Measurements from ENCODE around the gene CEL.

DNA sequence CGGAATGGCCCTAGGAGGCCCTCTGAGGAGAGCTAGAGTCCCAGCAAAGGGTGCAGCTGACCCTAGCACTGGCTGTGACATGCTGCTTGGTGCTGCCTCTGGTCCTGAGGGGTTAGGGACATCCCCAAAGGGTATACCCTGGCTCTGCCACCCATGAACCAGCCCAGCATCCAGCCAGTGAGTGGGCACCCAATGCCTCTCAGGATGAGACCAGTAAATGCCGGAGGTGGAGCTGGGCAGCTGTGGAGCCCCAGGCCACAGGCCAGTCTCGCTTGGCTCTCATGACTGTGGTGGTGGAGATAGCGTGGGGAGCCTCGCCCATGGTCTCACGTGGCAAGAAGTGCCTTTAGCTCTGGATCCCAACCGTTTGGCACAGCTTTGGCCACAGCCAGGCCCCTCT lies 3.7 kb upstream of the CEL start:
- TF ChIP-seq CTCF (IDR thresholded peaks at IDR 0.05 in 2 of 3, conservative IDR thresholded peaks at IDR 0.05 in 1 of 3; ENCODE audit: borderline replicate concordance in 1 of 3, insufficient read depth in 1 of 3, low read depth in 2 of 3, low read length in 2 of 3) (no peak), POLR2AphosphoS5 (IDR thresholded peaks at IDR 0.05; ENCODE audit: low read depth, low read length) (no peak), SP1 (IDR thresholded peaks at IDR 0.05; ENCODE audit: low read depth) (no peak), RAD21 (IDR thresholded peaks at IDR 0.05; ENCODE audit: low read depth) (no peak), EZH2 (IDR thresholded peaks at IDR 0.05) (no peak), CEBPB (IDR thresholded peaks at IDR 0.05; ENCODE audit: low read depth) (no peak)
- TF ChIP-seq, protein P1, sequence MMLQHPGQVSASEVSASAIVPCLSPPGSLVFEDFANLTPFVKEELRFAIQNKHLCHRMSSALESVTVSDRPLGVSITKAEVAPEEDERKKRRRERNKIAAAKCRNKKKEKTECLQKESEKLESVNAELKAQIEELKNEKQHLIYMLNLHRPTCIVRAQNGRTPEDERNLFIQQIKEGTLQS (IDR thresholded peaks at IDR 0.05), result no peak
- TF ChIP-seq, protein P2, sequence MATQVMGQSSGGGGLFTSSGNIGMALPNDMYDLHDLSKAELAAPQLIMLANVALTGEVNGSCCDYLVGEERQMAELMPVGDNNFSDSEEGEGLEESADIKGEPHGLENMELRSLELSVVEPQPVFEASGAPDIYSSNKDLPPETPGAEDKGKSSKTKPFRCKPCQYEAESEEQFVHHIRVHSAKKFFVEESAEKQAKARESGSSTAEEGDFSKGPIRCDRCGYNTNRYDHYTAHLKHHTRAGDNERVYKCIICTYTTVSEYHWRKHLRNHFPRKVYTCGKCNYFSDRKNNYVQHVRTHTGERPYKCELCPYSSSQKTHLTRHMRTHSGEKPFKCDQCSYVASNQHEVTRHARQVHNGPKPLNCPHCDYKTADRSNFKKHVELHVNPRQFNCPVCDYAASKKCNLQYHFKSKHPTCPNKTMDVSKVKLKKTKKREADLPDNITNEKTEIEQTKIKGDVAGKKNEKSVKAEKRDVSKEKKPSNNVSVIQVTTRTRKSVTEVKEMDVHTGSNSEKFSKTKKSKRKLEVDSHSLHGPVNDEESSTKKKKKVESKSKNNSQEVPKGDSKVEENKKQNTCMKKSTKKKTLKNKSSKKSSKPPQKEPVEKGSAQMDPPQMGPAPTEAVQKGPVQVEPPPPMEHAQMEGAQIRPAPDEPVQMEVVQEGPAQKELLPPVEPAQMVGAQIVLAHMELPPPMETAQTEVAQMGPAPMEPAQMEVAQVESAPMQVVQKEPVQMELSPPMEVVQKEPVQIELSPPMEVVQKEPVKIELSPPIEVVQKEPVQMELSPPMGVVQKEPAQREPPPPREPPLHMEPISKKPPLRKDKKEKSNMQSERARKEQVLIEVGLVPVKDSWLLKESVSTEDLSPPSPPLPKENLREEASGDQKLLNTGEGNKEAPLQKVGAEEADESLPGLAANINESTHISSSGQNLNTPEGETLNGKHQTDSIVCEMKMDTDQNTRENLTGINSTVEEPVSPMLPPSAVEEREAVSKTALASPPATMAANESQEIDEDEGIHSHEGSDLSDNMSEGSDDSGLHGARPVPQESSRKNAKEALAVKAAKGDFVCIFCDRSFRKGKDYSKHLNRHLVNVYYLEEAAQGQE (IDR thresholded peaks at IDR 0.05; ENCODE audit: low read depth), result no peak
